Keratinocyte (primary cell): ENCODE measurements around the gene RERE. TPM values are rescaled to one million over a fixed set of nuclear protein-coding genes. Genes with fewer than 3 reads are reported as not detected.

ENCODE experiments used
- DNase-seq: peaks from one replicate; pipeline ENCODE4 v3.0.0-alpha.2; 2011; ENCODE audit warnings: low read depth, missing footprints, low spot score
- FAIRE-seq: peaks from 2 replicates; lab custom pipeline; 2011; peaks lifted over from hg19 to GRCh38; lab: Jason Lieb, UNC
- H2AFZ ChIP-seq: 2 replicates; pipeline ENCODE4 v1.6.0; 2012; ENCODE audit warnings: low read length, control low read depth, inconsistent platforms; ENCODE audit not compliant: control insufficient read depth
- H3K27ac ChIP-seq: 2 replicates; pipeline ENCODE4 v1.5.1; 2011; ENCODE audit warnings: low read length; ENCODE audit not compliant: control insufficient read depth, insufficient read depth
- H3K27me3 ChIP-seq: 3 replicates; pipeline ENCODE4 v1.6.0; 2011; ENCODE audit warnings: low read length; ENCODE audit not compliant: control insufficient read depth, insufficient read depth; ENCODE audit errors: extremely low read depth
- H3K36me3 ChIP-seq, 2 experiments: 2 replicates in 1 of 2; 3 replicates in 1 of 2; pipeline ENCODE4 v1.5.1; 2011; ENCODE audit warnings: low read length in 2 of 2, mild to moderate bottlenecking in 1 of 2; ENCODE audit not compliant: control insufficient read depth in 2 of 2, insufficient read depth in 2 of 2; ENCODE audit errors: extremely low read depth in 1 of 2
- H3K4me1 ChIP-seq: 3 replicates; pipeline ENCODE4 v1.5.1; 2011; ENCODE audit warnings: low read length; ENCODE audit not compliant: control insufficient read depth, insufficient read depth; ENCODE audit errors: extremely low read depth
- H3K4me2 ChIP-seq: 3 replicates; pipeline ENCODE4 v1.6.0; 2011; ENCODE audit warnings: low read depth, low read length; ENCODE audit not compliant: control insufficient read depth, insufficient read depth; ENCODE audit errors: extremely low read depth
- H3K4me3 ChIP-seq, 3 experiments: fragments of 200-600 bp in 1 of 3; sonication (generic) in 1 of 3; 2 replicates in 2 of 3; 3 replicates in 1 of 3; pipeline ENCODE4 v1.5.1; 2011 to 2016; ENCODE audit warnings: low read length in 3 of 3, mild to moderate bottlenecking in 3 of 3, control low read depth in 2 of 3, inconsistent platforms in 1 of 3, low read depth in 1 of 3, mixed read lengths in 1 of 3, mixed run types in 1 of 3, moderate library complexity in 1 of 3; ENCODE audit not compliant: control insufficient read depth in 2 of 3, insufficient read depth in 2 of 3; ENCODE audit errors: extremely low read depth in 1 of 3
- H3K79me2 ChIP-seq: 2 replicates; pipeline ENCODE4 v1.6.0; 2012; ENCODE audit warnings: low read length; ENCODE audit not compliant: control insufficient read depth, insufficient read depth
- H3K9ac ChIP-seq: 3 replicates; pipeline ENCODE4 v1.6.0; 2011; ENCODE audit warnings: low read length; ENCODE audit not compliant: control insufficient read depth, insufficient read depth; ENCODE audit errors: extremely low read depth
- H3K9me1 ChIP-seq: 3 replicates; pipeline ENCODE4 v1.6.0; 2011; ENCODE audit warnings: low read length; ENCODE audit not compliant: control insufficient read depth, insufficient read depth; ENCODE audit errors: extremely low read depth
- H3K9me3 ChIP-seq: 2 replicates; pipeline ENCODE4 v1.5.1; 2012; ENCODE audit warnings: low read depth, low read length; ENCODE audit not compliant: control insufficient read depth
- H4K20me1 ChIP-seq: 3 replicates; pipeline ENCODE4 v1.6.0; 2011; ENCODE audit warnings: low read length; ENCODE audit not compliant: control insufficient read depth, insufficient read depth; ENCODE audit errors: extremely low read depth
- CTCF ChIP-seq, 3 experiments: IDR thresholded peaks in 1 of 3; conservative IDR thresholded peaks in 1 of 3; optimal IDR thresholded peaks in 1 of 3; 2 replicates in 2 of 3; 3 replicates in 1 of 3; pipeline versions ENCODE3 to v1.5.1; 2011; ENCODE audit warnings: low read length in 3 of 3, mild to moderate bottlenecking in 3 of 3, moderate library complexity in 2 of 3, control low read depth in 1 of 3, inconsistent platforms in 1 of 3; ENCODE audit not compliant: insufficient read depth in 2 of 3; ENCODE audit errors: extremely low read depth in 1 of 3
- EZH2 ChIP-seq: IDR thresholded peaks from one replicate; pipeline ENCODE4 v1.6.1; 2012; ENCODE audit warnings: inconsistent platforms, mild to moderate bottlenecking, low read length, moderate library complexity
- dilution Hi-C: fragments of 300-500 bp; cut with MboI; formaldehyde crosslinking; loops from one replicate; pipeline ENCODE4 v1.7.0; 2020; ENCODE audit warnings: low sequenced_read_pairs; ENCODE audit not compliant: extremely low pct_ligation_motif_present
- polyA plus RNA-seq, 5 experiments: library from polyadenylated mRNA; depleted of rRNA in 3 of 5; stranded (reverse) in 3 of 5; stranded (forward) in 1 of 5; unstranded in 1 of 5; fragments of >200 nt; gene quantifications; 1 replicate in 1 of 5; 2 replicates in 3 of 5; 3 replicates in 1 of 5; pipeline versions ENCODE4 v1.2.1 to v1.2.3, GENCODE V29; 2011 to 2012; ENCODE audit warnings: missing spikeins in 2 of 5, low read depth in 1 of 5, low replicate concordance in 1 of 5

The RERE gene
- polyA plus RNA-seq, 1 donor (not counting 4 experiments of a cell fraction or from before 2014, with no cell fraction given) = 3.8 TPM

- no peaks in the 10 kb centered on the region for H3K36me3 ChIP-seq
- H4K20me1 ChIP-seq = peaks cover 2% of the 10 kb centered on the region
- H3K4me3 ChIP-seq = no peak overlapping the region
- TF ChIP-seq EZH2 (no peak), CTCF (optimal IDR thresholded peaks at IDR 0.05 in 1 of 3, IDR thresholded peaks at IDR 0.05 in 1 of 3, conservative IDR thresholded peaks at IDR 0.05 in 1 of 3; ENCODE audit: extremely low read depth in 1 of 3, insufficient read depth in 2 of 3, low read length in 3 of 3) (no peak)
- DNase-seq (no peak), FAIRE-seq (no peak)
- dilution Hi-C loops = no loop called here
- H3K9me3 ChIP-seq = no peaks in the 10 kb centered on the region
- no peak overlapping the region for H3K27ac ChIP-seq
- no peak overlapping the region for H3K9ac ChIP-seq
- no peak overlapping the region for H3K4me2 ChIP-seq
- no peaks in the 10 kb centered on the region for H3K79me2 ChIP-seq
- H2AFZ ChIP-seq = no peak overlapping the region
- peaks cover 2% of the 10 kb centered on the region for H3K9me1 ChIP-seq
- H3K4me1 ChIP-seq = peaks cover 4% of the 10 kb centered on the region
- H3K27me3 ChIP-seq = no peaks in the 10 kb centered on the region
These were observed 387.8 kb downstream of the RERE start for GRCh38 chr1:8429549-8430110.

GRCh38 chr1:8428441-8428840 is 389.0 kb downstream of the RERE start:
- no peaks in the 10 kb centered on the region for H3K36me3 ChIP-seq
- peaks cover 10% of the 10 kb centered on the region for H3K4me1 ChIP-seq
- no peak for FAIRE-seq
- H3K4me3 ChIP-seq = no peak overlapping the region
- H3K9me1 ChIP-seq = peaks cover 2% of the 10 kb centered on the region
- dilution Hi-C loops = no loop called here
- no peak overlapping the region for H3K4me2 ChIP-seq
- H3K27me3 ChIP-seq = no peaks in the 10 kb centered on the region
- no peak overlapping the region for H2AFZ ChIP-seq
- H3K79me2 ChIP-seq = no peaks in the 10 kb centered on the region
- DNase-seq = no peak
- no peaks in the 10 kb centered on the region for H4K20me1 ChIP-seq
- no peaks in the 10 kb centered on the region for H3K9me3 ChIP-seq
- TF ChIP-seq EZH2 (no peak), CTCF (optimal IDR thresholded peaks at IDR 0.05 in 1 of 3, IDR thresholded peaks at IDR 0.05 in 1 of 3, conservative IDR thresholded peaks at IDR 0.05 in 1 of 3; ENCODE audit: extremely low read depth in 1 of 3, insufficient read depth in 2 of 3, low read length in 3 of 3) (no peak)
- no peak overlapping the region for H3K27ac ChIP-seq
- no peak overlapping the region for H3K9ac ChIP-seq
